ENCODE data around the gene STK33.

- TF ChIP-seq CREB1 (IDR thresholded peaks at IDR 0.05; ENCODE audit: low read depth) (no peak), FOXM1 (IDR thresholded peaks at IDR 0.05; ENCODE audit: borderline replicate concordance, low read depth) (no peak), TEAD4 (IDR thresholded peaks at IDR 0.05) (no peak), YY1 (IDR thresholded peaks at IDR 0.05; ENCODE audit: low read depth) (no peak)
Measured at GRCh38 chr11:8545698-8546366, 48.2 kb downstream of the STK33 start.

Measured in Ishikawa (cell line).